Ishikawa (cell line): ENCODE data around the gene SCAF1.

Source experiments
- CEBPB ChIP-seq: IDR thresholded peaks from 2 replicates; pipeline ENCODE4 v1.6.1; 2012
- CREB1 ChIP-seq: IDR thresholded peaks from 2 replicates; pipeline ENCODE4 v1.6.1; 2012; ENCODE audit warnings: low read depth
- EGR1 ChIP-seq: IDR thresholded peaks from 2 replicates; pipeline ENCODE4 v1.6.1; 2012
- EP300 ChIP-seq: IDR thresholded peaks from 2 replicates; pipeline ENCODE4 v1.6.1; 2012; ENCODE audit warnings: borderline replicate concordance
- FOXM1 ChIP-seq: IDR thresholded peaks from 2 replicates; pipeline ENCODE4 v1.6.1; 2012; ENCODE audit warnings: low read depth, borderline replicate concordance
- NFIC ChIP-seq: IDR thresholded peaks from 2 replicates; pipeline ENCODE4 v1.6.1; 2012
- RAD21 ChIP-seq: IDR thresholded peaks from 2 replicates; pipeline ENCODE4 v1.6.1; 2012; ENCODE audit warnings: low read depth
- TAF1 ChIP-seq: IDR thresholded peaks from 2 replicates; pipeline ENCODE4 v1.6.1; 2012; ENCODE audit warnings: low read depth, mild to moderate bottlenecking
- TCF12 ChIP-seq: IDR thresholded peaks from 2 replicates; pipeline ENCODE4 v1.6.1; 2012; ENCODE audit warnings: low read depth
- TEAD4 ChIP-seq: IDR thresholded peaks from 2 replicates; pipeline ENCODE4 v1.6.1; 2012
- YY1 ChIP-seq: IDR thresholded peaks from 2 replicates; pipeline ENCODE4 v1.6.1; 2012; ENCODE audit warnings: low read depth
- ZBTB7A ChIP-seq: IDR thresholded peaks from 2 replicates; pipeline ENCODE4 v1.6.1; 2012; ENCODE audit warnings: low read depth
- TF ChIP-seq, protein P1 (sequence below): IDR thresholded peaks from 2 replicates; pipeline ENCODE4 v1.6.1; 2012; ENCODE audit warnings: low read depth, mild to moderate bottlenecking
- TF ChIP-seq, protein P2 (sequence below): IDR thresholded peaks from 2 replicates; pipeline ENCODE4 v1.6.1; 2012
- TF ChIP-seq, protein P3 (sequence below): IDR thresholded peaks from 2 replicates; pipeline ENCODE4 v1.6.1; 2012

SCAF1 gene

DNA sequence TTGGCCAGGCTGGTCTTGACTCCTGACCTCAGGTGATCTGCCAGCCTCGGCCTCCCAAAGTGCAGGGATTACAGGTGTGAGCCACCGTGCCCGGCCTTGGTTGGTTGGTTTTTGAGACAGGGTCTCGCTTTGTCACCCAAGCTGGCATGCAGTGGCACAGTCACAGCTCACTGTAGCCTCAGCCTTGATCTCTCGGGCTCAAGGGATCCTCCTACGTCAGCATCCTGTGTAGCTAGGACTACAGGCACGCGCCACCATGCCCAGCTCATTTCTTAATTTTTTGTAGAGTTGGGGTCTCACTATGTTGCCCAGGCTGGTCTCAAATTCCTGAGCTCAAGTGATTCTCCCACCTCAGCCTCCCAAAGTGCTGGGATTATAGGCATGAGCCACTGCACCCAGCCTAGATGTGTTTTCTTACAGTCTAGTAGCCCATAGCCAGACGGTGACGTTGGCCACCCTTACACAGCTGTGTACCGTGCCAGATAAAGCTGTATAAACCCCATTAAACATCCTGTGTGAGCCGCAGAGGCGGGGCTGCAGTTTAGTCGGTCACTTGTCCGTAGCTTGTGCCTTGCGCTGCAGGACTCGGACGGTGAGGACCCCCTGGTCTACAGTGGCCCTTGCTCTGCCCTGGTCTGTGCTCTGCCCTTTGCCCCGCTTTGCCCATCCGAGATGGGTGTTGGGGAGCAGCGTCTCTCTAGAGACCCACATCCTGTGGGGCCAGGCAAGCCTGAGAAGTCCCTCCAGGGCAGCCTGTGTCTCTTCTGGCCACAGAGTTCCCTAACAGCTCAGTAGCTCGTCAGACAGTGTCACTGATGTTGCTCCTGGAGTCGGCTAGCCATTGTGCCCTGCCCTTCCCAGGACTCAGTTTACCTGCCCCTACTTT is 13.8 kb downstream of the SCAF1 start:
- TF ChIP-seq EP300 (no peak), CREB1 (no peak), TAF1 (no peak), CEBPB (no peak), ZBTB7A (no peak), RAD21 (no peak), YY1 (no peak), NFIC (no peak), TEAD4 (no peak), TCF12 (no peak), EGR1 (no peak), FOXM1 (no peak)
- TF ChIP-seq, protein P1, sequence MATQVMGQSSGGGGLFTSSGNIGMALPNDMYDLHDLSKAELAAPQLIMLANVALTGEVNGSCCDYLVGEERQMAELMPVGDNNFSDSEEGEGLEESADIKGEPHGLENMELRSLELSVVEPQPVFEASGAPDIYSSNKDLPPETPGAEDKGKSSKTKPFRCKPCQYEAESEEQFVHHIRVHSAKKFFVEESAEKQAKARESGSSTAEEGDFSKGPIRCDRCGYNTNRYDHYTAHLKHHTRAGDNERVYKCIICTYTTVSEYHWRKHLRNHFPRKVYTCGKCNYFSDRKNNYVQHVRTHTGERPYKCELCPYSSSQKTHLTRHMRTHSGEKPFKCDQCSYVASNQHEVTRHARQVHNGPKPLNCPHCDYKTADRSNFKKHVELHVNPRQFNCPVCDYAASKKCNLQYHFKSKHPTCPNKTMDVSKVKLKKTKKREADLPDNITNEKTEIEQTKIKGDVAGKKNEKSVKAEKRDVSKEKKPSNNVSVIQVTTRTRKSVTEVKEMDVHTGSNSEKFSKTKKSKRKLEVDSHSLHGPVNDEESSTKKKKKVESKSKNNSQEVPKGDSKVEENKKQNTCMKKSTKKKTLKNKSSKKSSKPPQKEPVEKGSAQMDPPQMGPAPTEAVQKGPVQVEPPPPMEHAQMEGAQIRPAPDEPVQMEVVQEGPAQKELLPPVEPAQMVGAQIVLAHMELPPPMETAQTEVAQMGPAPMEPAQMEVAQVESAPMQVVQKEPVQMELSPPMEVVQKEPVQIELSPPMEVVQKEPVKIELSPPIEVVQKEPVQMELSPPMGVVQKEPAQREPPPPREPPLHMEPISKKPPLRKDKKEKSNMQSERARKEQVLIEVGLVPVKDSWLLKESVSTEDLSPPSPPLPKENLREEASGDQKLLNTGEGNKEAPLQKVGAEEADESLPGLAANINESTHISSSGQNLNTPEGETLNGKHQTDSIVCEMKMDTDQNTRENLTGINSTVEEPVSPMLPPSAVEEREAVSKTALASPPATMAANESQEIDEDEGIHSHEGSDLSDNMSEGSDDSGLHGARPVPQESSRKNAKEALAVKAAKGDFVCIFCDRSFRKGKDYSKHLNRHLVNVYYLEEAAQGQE = no peak
- TF ChIP-seq, protein P2, sequence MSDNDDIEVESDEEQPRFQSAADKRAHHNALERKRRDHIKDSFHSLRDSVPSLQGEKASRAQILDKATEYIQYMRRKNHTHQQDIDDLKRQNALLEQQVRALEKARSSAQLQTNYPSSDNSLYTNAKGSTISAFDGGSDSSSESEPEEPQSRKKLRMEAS = no peak
- TF ChIP-seq, protein P3, sequence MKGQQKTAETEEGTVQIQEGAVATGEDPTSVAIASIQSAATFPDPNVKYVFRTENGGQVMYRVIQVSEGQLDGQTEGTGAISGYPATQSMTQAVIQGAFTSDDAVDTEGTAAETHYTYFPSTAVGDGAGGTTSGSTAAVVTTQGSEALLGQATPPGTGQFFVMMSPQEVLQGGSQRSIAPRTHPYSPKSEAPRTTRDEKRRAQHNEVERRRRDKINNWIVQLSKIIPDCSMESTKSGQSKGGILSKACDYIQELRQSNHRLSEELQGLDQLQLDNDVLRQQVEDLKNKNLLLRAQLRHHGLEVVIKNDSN = no peak

DNA sequence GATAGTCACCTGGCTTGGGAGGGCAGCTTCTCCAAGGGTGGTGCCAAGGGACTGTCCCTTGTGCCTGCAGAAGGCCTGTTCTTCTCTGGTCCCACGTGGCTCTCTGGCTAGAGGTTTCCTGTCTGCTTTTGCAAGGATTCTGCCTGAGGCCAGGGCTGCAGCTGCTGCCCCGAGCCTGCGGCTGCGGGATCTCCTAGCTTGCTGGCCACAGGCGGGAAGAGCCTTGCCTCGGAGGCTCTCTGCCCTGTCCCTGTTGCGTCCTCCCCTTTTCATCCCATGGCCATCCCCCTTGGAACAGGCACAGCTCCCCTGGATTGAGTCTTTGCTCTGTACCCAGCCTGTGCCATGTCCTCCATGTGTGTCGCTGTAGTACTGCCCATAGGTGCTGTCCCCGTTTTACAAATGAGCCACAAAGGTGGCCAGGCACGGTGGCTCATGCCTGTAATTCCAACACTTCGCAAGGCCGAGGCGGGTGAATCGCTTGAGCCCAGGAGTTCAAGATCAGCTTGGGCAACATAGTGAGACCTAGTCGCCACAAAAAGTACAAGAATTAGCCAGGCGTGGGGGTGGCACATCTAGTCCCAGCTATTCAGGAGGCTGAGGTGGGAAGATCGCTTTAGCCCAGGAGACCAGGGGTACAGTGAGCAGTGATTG is 14.6 kb downstream of the SCAF1 start:
- TF ChIP-seq NFIC (no peak), CEBPB (no peak), RAD21 (no peak), TCF12 (no peak), TAF1 (no peak), CREB1 (no peak), TEAD4 (no peak), FOXM1 (no peak), EGR1 (no peak), YY1 (no peak), EP300 (no peak), ZBTB7A (no peak)
- TF ChIP-seq, protein P2 = no peak
- TF ChIP-seq, protein P1 = no peak
- TF ChIP-seq, protein P3 = no peak

DNA sequence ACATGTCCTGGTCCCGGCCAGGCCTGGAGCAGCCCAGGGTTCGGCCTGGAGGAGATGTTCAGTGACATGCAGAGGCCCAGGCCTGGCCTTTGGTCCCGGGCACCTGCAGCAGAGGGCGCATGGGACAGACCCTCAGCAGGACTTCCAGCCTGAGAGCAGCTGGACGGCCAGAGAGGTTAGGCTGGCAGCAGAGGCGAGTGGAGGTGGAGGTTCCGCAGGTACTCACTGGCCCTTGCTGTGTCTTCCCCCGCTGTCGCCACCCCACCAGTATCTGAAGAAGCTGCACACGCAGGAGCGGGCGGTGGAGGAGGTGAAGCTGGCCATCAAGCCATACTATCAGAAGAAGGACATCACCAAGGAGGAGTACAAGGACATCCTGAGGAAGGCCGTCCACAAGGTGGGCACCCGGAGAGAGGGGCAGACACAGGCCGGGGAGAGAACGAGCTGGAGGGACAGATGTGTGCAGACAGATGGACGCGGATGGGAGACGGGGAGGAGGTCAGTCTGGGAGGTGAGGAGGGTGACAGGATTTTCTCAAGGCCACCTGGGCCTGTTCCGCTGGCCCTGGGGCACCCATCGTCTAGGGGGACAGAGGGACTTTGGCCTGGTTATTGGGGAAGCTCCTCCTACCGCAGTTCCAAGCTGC is 15.6 kb downstream of the SCAF1 start:
- no peak for TF ChIP-seq EGR1
- no peak for TF ChIP-seq CEBPB
- TF ChIP-seq FOXM1 = no peak
- no peak for TF ChIP-seq NFIC
- TF ChIP-seq, protein P3 = no peak
- no peak for TF ChIP-seq TEAD4
- no peak for TF ChIP-seq RAD21
- TF ChIP-seq, protein P1 = no peak
- no peak for TF ChIP-seq ZBTB7A
- no peak for TF ChIP-seq YY1
- TF ChIP-seq, protein P2 = no peak
- no peak for TF ChIP-seq EP300
- no peak for TF ChIP-seq TAF1
- TF ChIP-seq TCF12 = no peak
